ENCODE measurements around the gene CHID1. TPM values are rescaled to one million over a fixed set of nuclear protein-coding genes. Genes with fewer than 3 reads are reported as not detected.
A peak's percentile ranks its signal among the peaks of the same experiment; 100 is the strongest.

Gene CHID1
- total and polyA plus RNA-seq, 4 donors = 41.7 to 92.2 (median 48.8) TPM

GRCh38 chr11:890794-891540 is 19.6 kb downstream of the CHID1 start:
- Histone ChIP-seq H3K27ac (ENCODE audit: low read depth in 1 of 2, low read length in 1 of 2) (no peak overlapping the region), H3K27me3 (ENCODE audit: control insufficient read depth in 3 of 3, insufficient read depth in 3 of 3, low read length in 2 of 3) (no peaks in the 10 kb centered on the region), H3K9me3 (ENCODE audit: control insufficient read depth in 4 of 4, insufficient read depth in 3 of 4, low read length in 3 of 4) (no peaks in the 10 kb centered on the region), H3K9ac (ENCODE audit: insufficient read depth in 1 of 2, low read length in 2 of 2) (no peak overlapping the region), H3K36me3 (ENCODE audit: control insufficient read depth in 4 of 4, insufficient read depth in 4 of 4, low read length in 4 of 4) (peaks cover 0 to 25% (median 7%) of the 10 kb centered on the region in 4 donors), H3K4me3 (no peak overlapping the region), H3K4me1 (ENCODE audit: control insufficient read depth in 5 of 5, insufficient read depth in 5 of 5, low read length in 5 of 5) (peaks cover 0 to 12% (median 0%) of the 10 kb centered on the region in 5 donors)
- DNase-seq (peak in 2 of 3 donors; percentile 20 to 28), ATAC-seq (ENCODE audit: insufficient read depth, low FRiP score) (no peak)
- 82 to 88% methylated on average over 26 to 27 of the region's 27 CpGs for WGBS, 2 donors
- no peak for TF ChIP-seq CTCF (IDR thresholded peaks at IDR 0.05; ENCODE audit: control extremely low read depth, extremely low read depth)

- Histone ChIP-seq H3K27ac (ENCODE audit: low read depth in 1 of 2, low read length in 1 of 2) (no peak overlapping the region), H3K4me1 (ENCODE audit: control insufficient read depth in 5 of 5, insufficient read depth in 5 of 5, low read length in 5 of 5) (peaks cover 0 to 12% (median 0%) of the 10 kb centered on the region in 5 donors), H3K9ac (ENCODE audit: insufficient read depth in 1 of 2, low read length in 2 of 2) (no peak overlapping the region), H3K9me3 (ENCODE audit: control insufficient read depth in 4 of 4, insufficient read depth in 3 of 4, low read length in 3 of 4) (no peaks in the 10 kb centered on the region), H3K36me3 (ENCODE audit: control insufficient read depth in 4 of 4, insufficient read depth in 4 of 4, low read length in 4 of 4) (peaks cover 0 to 26% (median 7%) of the 10 kb centered on the region in 4 donors), H3K27me3 (ENCODE audit: control insufficient read depth in 3 of 3, insufficient read depth in 3 of 3, low read length in 2 of 3) (no peaks in the 10 kb centered on the region), H3K4me3 (no peak overlapping the region)
- DNase-seq (no peak), ATAC-seq (ENCODE audit: insufficient read depth, low FRiP score) (no peak)
- TF ChIP-seq CTCF (IDR thresholded peaks at IDR 0.05; ENCODE audit: control extremely low read depth, extremely low read depth) = no peak
- 91 to 96% methylated on average over 32 of the region's 32 CpGs for WGBS, 2 donors
Measured at GRCh38 chr11:889687-890475, 20.7 kb downstream of the CHID1 start.

- peaks cover 0 to 12% (median 0%) of the 10 kb centered on the region in 5 donors for H3K4me1 ChIP-seq (ENCODE audit: control insufficient read depth in 5 of 5, insufficient read depth in 5 of 5, low read length in 5 of 5)
- H3K4me3 ChIP-seq = no peak overlapping the region
- TF ChIP-seq CTCF (IDR thresholded peaks at IDR 0.05; ENCODE audit: control extremely low read depth, extremely low read depth) = no peak
- DNase-seq (no peak), ATAC-seq (ENCODE audit: insufficient read depth, low FRiP score) (no peak)
- WGBS, 2 donors = 93 to 98% methylated on average over 13 of the region's 13 CpGs
- H3K27me3 ChIP-seq (ENCODE audit: control insufficient read depth in 3 of 3, insufficient read depth in 3 of 3, low read length in 2 of 3) = no peaks in the 10 kb centered on the region
- peaks cover 0 to 29% (median 7%) of the 10 kb centered on the region in 4 donors for H3K36me3 ChIP-seq (ENCODE audit: control insufficient read depth in 4 of 4, insufficient read depth in 4 of 4, low read length in 4 of 4)
- H3K9ac ChIP-seq (ENCODE audit: insufficient read depth in 1 of 2, low read length in 2 of 2) = no peak overlapping the region
- H3K9me3 ChIP-seq (ENCODE audit: control insufficient read depth in 4 of 4, insufficient read depth in 3 of 4, low read length in 3 of 4) = no peaks in the 10 kb centered on the region
- no peak overlapping the region for H3K27ac ChIP-seq (ENCODE audit: low read depth in 1 of 2, low read length in 1 of 2)
Measured at GRCh38 chr11:889257-889656, 21.4 kb downstream of the CHID1 start.
